TTC549 (cell line): ENCODE measurements around the gene TMEM201.
"Not testable (repeated sequence)": the region's sequence is repeated elsewhere in the genome, so short reads cannot be mapped to it uniquely, and the experiment has no call there.

Experiments
- FAIRE-seq: peaks from 2 replicates; lab custom pipeline; 2012; peaks lifted over from hg19 to GRCh38; lab: Jason Lieb, UNC

TMEM201 gene

GRCh38 chr1:9588551-9589143 lies at the start of gene TMEM201:
Gene TMEM201 (plus strand): TSS chr1:9588911. CDS start chr1:9588931, 20 bp downstream.
- FAIRE-seq = no peak

GRCh38 chr1:9539165-9539828 lies 49.4 kb upstream of the TMEM201 start, which contains the start of gene SLC25A33:
Gene SLC25A33 (plus strand): TSS chr1:9539465. CDS start chr1:9539692, 227 bp downstream.
- FAIRE-seq = peak; percentile 82

GRCh38 chr1:9539829-9540550 lies 48.7 kb upstream of the TMEM201 start:
- no peak for FAIRE-seq

- no peak for FAIRE-seq
These were observed 46.3 kb upstream of the TMEM201 start for GRCh38 chr1:9542430-9542829.

- FAIRE-seq = no peak
These were observed 43.8 kb upstream of the TMEM201 start for GRCh38 chr1:9544926-9545325.

GRCh38 chr1:9549955-9550546 lies 38.7 kb upstream of the TMEM201 start:
- no peak for FAIRE-seq

GRCh38 chr1:9551984-9552383 lies 36.7 kb upstream of the TMEM201 start:
- FAIRE-seq = no peak

- FAIRE-seq = no peak
These were observed 35.0 kb upstream of the TMEM201 start for GRCh38 chr1:9553736-9554144.

- no peak for FAIRE-seq
These were observed 32.8 kb upstream of the TMEM201 start for GRCh38 chr1:9555942-9556341.

GRCh38 chr1:9557624-9558023 lies 31.1 kb upstream of the TMEM201 start:
- FAIRE-seq = no peak

- FAIRE-seq = no peak
These were observed 30.3 kb upstream of the TMEM201 start for GRCh38 chr1:9558271-9558945.

GRCh38 chr1:9558946-9559545 lies 29.7 kb upstream of the TMEM201 start:
- FAIRE-seq = no peak

- no peak for FAIRE-seq
These were observed 29.0 kb upstream of the TMEM201 start for GRCh38 chr1:9559673-9560072.

- FAIRE-seq = not testable (repeated sequence)
These were observed 28.6 kb upstream of the TMEM201 start for GRCh38 chr1:9560090-9560489.

GRCh38 chr1:9561429-9561828 lies 27.3 kb upstream of the TMEM201 start:
- FAIRE-seq = no peak

- FAIRE-seq = no peak
These were observed 19.4 kb upstream of the TMEM201 start for GRCh38 chr1:9569267-9569666.

GRCh38 chr1:9570886-9571529 lies 17.7 kb upstream of the TMEM201 start:
- FAIRE-seq = not testable (repeated sequence)

GRCh38 chr1:9573723-9574122 lies 15.0 kb upstream of the TMEM201 start:
- no peak for FAIRE-seq

- FAIRE-seq = no peak
These were observed 13.2 kb upstream of the TMEM201 start for GRCh38 chr1:9575486-9575885.

GRCh38 chr1:9576903-9577302 lies 11.8 kb upstream of the TMEM201 start:
- no peak for FAIRE-seq

- FAIRE-seq = no peak
These were observed 11.3 kb upstream of the TMEM201 start for GRCh38 chr1:9577423-9577822.
